GM12864 (cell line): ENCODE measurements around the gene KIR3DL3.
"Not testable (repeated sequence)": the region's sequence is repeated elsewhere in the genome, so short reads cannot be mapped to it uniquely, and the experiment has no call there.

Experiments
- DNase-seq: peaks from one replicate; pipeline ENCODE4 v3.0.0-alpha.2; 2011; ENCODE audit warnings: low read depth
- H3K4me3 ChIP-seq: 2 replicates; pipeline ENCODE4 v1.5.1; 2011; ENCODE audit warnings: mild to moderate bottlenecking, low read depth, low read length, control low read depth
- CTCF ChIP-seq: IDR thresholded peaks from 2 replicates; pipeline ENCODE4 v1.5.1; 2011; ENCODE audit warnings: low read depth, mild to moderate bottlenecking, moderate library complexity, low read length, control low read depth, inconsistent platforms; ENCODE audit errors: missing control alignments

Gene KIR3DL3

DNA sequence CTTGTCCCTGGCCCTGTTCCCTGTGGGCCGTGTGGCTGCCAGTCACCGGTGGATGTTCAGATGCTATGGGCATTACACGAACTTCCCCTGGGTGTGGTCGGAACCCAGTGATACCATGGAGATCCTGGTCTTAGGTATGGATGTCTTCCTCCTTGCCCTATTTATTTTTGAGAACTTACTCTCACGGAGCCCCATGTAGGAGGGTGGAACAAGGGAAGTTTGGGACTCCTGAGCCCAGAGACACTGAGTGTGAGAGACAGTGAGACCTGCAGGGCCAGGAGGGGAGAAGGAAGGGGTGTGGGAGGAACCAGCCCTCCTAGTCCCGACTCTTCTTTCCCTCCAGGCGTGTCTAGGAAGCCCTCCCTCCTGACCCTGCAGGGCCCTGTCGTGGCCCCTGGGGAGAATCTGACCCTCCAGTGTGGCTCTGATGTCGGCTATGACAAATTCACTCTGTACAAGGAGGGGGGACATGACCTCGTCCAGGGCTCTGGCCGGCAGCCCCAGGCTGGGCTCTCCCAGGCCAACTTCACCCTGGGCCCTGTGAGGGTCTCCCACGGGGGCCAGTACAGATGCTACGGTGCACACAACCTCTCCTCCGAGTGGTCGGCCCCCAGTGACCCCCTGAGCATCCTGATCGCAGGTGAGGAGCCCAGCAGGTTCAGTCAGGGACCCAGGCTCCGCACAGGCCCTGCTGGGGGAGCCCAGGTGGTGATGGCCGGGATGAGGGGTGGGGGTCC is 14.9 kb upstream of the KIR3DL3 start:
- DNase-seq = no peak
- no peak for TF ChIP-seq CTCF
- H3K4me3 ChIP-seq = no peak overlapping the region

- H3K4me3 ChIP-seq, DNase-seq: not testable (repeated sequence)
These were observed 14.3 kb upstream of the KIR3DL3 start for GRCh38 chr19:54709956-54710355.

GRCh38 chr19:54724644-54725043 is 402 bp downstream of the KIR3DL3 start:
- TF ChIP-seq CTCF = no peak
- H3K4me3 ChIP-seq = no peak overlapping the region
- DNase-seq = no peak

DNA sequence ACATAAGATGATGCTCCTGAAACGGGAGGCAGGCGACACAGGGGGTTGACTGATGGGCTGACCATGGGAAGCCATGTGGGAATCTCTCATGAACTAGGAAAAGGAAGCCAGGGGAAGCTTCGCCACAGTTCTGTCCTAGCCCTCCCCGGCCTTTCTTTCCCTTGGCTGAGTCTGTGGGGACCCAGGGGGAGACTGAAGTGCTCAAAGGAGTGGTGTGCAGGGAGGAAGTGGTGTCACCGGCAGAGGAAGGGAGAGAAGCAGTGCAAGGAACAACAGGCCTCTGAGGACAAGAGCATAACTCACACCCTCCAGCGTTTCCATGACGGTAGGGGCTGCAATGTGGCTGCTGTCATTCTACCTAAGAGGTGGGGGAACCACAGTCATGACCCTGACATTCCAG is 1.1 kb downstream of the KIR3DL3 start:
- no peak for TF ChIP-seq CTCF
- no peak overlapping the region for H3K4me3 ChIP-seq

GRCh38 chr19:54727562-54727961 is 3.3 kb downstream of the KIR3DL3 start:
- DNase-seq = no peak
- no peak for TF ChIP-seq CTCF

More for the DNA sequence above, 1.1 kb downstream of the KIR3DL3 start:
- DNase-seq = no peak

GRCh38 chr19:54728167-54728566 is 3.9 kb downstream of the KIR3DL3 start:
- H3K4me3 ChIP-seq = no peak overlapping the region
- no peak for DNase-seq
- TF ChIP-seq CTCF = no peak

More at GRCh38 chr19:54727562-54727961, 3.3 kb downstream of the KIR3DL3 start:
- H3K4me3 ChIP-seq = no peak overlapping the region

GRCh38 chr19:54729416-54730188 is 5.4 kb downstream of the KIR3DL3 start:
- no peak for TF ChIP-seq CTCF
- no peak for DNase-seq
- no peak overlapping the region for H3K4me3 ChIP-seq
